Mucosa of descending colon (tissue), 3 donors: ENCODE data around the gene KCNG2. TPM values are rescaled to one million over a fixed set of nuclear protein-coding genes. Genes with fewer than 3 reads are reported as not detected.

Experiments
- ATAC-seq: fragments of 200-7000 bp; cut with Tn5 transposase; one replicate; pipeline ENCODE4 v1.9.1; 2020; ENCODE audit warnings: mild to moderate bottlenecking, moderate library complexity
- DNase-seq, 3 donors: peaks; one replicate each; pipeline ENCODE4 v3.0.0-alpha.2; 2020
- H3K36me3 ChIP-seq: fragments of 200-600 bp; one replicate; pipeline ENCODE4 v1.8.0; 2021; ENCODE audit warnings: low read depth, mild to moderate bottlenecking
- H3K4me1 ChIP-seq: fragments of 200-600 bp; one replicate; pipeline ENCODE4 v1.8.0; 2021; ENCODE audit warnings: low read depth, mild to moderate bottlenecking
- H3K4me3 ChIP-seq: fragments of 200-600 bp; one replicate; pipeline ENCODE4 v1.8.0; 2021; ENCODE audit warnings: mild to moderate bottlenecking
- H3K9me3 ChIP-seq: fragments of 200-600 bp; one replicate; pipeline ENCODE4 v1.8.0; 2021; ENCODE audit warnings: mild to moderate bottlenecking
- intact Hi-C, 2 donors: fragments of 100-400 bp; cut with DNase I in 1 of 2; cut with micrococcal nuclease in 1 of 2; formaldehyde crosslinking; loops; one replicate each; pipeline versions ENCODE4 v1.11.0 to v1.11.1; 2022; cut with DNase I, micrococcal nuclease
- total RNA-seq, 3 donors: library from RNA; stranded (reverse); fragmentation: NEBNext Ultra II Directional in 2 of 3; extraction: Animal tissue kit (Norgen Biotek cat#: 25700) in 2 of 3; gene quantifications; one replicate each; pipeline versions ENCODE4 v1.2.1 to v1.2.4, GENCODE V29; 2021 to 2023
- TF ChIP-seq, protein P1 (sequence below): fragments of 200-600 bp; IDR thresholded peaks from one replicate; pipeline ENCODE4 v1.8.0; 2022; ENCODE audit warnings: antibody characterized with exemption, mild to moderate bottlenecking
- donor health status: DM: no; HTN: no; CAD: no; lungs with moderate emphysema.
- donor health status: DM: no; HTN: no; CAD: no.
- donor health status: DM: no; HTN: yes; CAD: no.

The KCNG2 gene
- total RNA-seq, 3 donors from 2014 or later, result 0.19 TPM; not detected in 2

- H3K36me3 ChIP-seq, result no peaks in the 10 kb centered on the region
- no peak overlapping the region for H3K4me3 ChIP-seq
- DNase-seq (no peak), ATAC-seq (no peak)
- no peaks in the 10 kb centered on the region for H3K4me1 ChIP-seq
- TF ChIP-seq, protein P1, sequence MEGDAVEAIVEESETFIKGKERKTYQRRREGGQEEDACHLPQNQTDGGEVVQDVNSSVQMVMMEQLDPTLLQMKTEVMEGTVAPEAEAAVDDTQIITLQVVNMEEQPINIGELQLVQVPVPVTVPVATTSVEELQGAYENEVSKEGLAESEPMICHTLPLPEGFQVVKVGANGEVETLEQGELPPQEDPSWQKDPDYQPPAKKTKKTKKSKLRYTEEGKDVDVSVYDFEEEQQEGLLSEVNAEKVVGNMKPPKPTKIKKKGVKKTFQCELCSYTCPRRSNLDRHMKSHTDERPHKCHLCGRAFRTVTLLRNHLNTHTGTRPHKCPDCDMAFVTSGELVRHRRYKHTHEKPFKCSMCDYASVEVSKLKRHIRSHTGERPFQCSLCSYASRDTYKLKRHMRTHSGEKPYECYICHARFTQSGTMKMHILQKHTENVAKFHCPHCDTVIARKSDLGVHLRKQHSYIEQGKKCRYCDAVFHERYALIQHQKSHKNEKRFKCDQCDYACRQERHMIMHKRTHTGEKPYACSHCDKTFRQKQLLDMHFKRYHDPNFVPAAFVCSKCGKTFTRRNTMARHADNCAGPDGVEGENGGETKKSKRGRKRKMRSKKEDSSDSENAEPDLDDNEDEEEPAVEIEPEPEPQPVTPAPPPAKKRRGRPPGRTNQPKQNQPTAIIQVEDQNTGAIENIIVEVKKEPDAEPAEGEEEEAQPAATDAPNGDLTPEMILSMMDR, result no peak
- no peaks in the 10 kb centered on the region for H3K9me3 ChIP-seq
- intact Hi-C loops, result no loop called here
These were observed 49.3 kb downstream of the KCNG2 start for GRCh38 chr18:79846936-79847557.

GRCh38 chr18:79847606-79848293, 50.0 kb downstream of the KCNG2 start:
- TF ChIP-seq, protein P1, result no peak
- DNase-seq, result no peak
- Histone ChIP-seq H3K36me3 (no peaks in the 10 kb centered on the region), H3K4me3 (no peak overlapping the region), H3K4me1 (no peaks in the 10 kb centered on the region), H3K9me3 (no peaks in the 10 kb centered on the region)
- intact Hi-C loops, result no loop called here
- no peak for ATAC-seq

GRCh38 chr18:79848294-79848578, 50.5 kb downstream of the KCNG2 start:
- TF ChIP-seq, protein P1, result no peak
- no peaks in the 10 kb centered on the region for H3K9me3 ChIP-seq
- no peak for ATAC-seq

DNA sequence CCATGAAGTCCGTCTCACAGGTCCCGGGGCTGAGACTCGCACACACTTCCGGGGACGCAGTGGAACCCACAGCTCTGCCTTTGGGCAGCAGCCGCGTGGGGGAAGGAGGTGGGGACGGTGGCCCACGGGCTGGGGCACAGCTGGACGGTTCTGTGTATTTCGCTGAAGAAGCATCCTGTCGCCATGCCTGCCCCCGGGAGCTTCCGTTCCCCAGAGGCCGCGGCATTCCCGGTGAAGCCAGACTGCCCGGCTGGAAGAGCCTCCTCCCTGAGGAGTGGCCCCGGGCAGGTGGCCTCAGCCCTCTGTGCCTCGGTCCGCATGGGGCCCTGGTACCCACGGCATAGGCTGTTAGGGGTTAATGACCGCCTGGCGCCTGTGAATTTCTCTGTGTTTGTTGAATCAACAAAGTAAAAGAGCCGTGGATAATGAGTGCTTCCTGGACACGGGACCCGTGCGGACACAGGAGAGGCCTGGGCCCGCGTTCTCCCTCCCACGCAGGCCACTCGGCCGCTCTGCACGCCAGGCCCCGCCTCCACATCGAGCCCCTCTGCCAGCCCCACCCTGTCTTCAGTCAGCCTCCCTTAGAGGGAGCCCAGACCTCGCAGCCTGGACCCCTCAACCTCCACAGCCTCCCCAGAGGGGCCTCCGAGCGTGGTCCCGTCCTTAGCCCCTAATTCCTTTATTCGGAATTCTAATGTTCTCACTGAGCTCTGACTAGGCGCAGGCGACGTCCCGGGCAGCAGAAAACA, 51.0 kb downstream of the KCNG2 start:
- intact Hi-C loops, result no loop called here

More at GRCh38 chr18:79848294-79848578, 50.5 kb downstream of the KCNG2 start:
- no peaks in the 10 kb centered on the region for H3K36me3 ChIP-seq
- H3K4me3 ChIP-seq, result no peak overlapping the region
- H3K4me1 ChIP-seq, result no peaks in the 10 kb centered on the region
- intact Hi-C loops, result no loop called here
- no peak for DNase-seq

DNA sequence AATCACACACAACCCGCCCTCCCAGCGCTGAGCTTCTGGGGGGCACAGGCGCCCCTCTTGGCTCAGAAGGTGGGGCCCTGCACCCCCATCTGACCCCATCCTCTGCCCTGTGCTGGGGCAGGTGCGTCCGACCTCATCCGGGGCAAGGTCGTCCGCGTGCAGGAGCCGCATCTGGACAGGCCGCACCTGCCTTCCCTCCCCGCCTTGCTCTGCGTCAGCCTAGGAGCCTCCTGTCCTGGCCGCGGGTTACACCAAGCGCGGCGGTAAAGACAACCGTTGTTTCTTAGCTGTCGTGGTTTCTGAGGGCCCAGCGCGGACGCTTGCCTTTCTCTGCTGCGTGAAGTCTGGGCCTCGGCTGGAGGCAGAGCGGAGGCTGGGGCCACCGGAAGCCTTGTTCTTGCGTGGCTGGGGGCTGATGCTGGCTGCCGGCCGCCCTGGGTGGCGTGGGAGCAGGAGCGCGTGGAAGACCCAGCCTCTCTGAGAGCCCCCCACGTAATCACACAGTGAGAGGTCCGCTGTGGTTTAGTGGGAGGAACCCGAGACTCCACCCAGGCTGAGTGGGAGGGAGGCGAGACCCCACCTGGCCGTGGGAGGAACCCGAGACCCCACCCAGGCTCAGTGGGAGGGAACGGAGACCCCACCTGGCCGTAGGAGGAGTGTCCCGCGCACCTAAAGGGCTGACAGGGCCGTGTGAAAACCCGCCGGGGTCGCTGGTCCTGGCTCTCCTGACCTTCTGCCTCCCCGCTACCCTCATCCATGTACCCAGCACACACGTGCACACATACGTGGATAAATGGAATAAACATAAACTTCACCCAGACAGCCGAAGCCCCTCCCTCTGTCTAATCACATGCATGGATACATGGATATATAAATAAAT, 51.8 kb downstream of the KCNG2 start:
- intact Hi-C loops, result no loop called here
- no peak for DNase-seq
- H3K4me3 ChIP-seq, result no peak overlapping the region
- TF ChIP-seq, protein P1, result no peak
- no peaks in the 10 kb centered on the region for H3K9me3 ChIP-seq
- H3K36me3 ChIP-seq, result no peaks in the 10 kb centered on the region
- H3K4me1 ChIP-seq, result no peaks in the 10 kb centered on the region
- no peak for ATAC-seq

More for the DNA sequence above, 51.0 kb downstream of the KCNG2 start:
- ATAC-seq, result no peak
- Histone ChIP-seq H3K4me1 (no peaks in the 10 kb centered on the region), H3K9me3 (no peaks in the 10 kb centered on the region), H3K36me3 (no peaks in the 10 kb centered on the region), H3K4me3 (no peak overlapping the region)
- DNase-seq, result no peak
- TF ChIP-seq, protein P1, result no peak
